ENCODE measurements around the gene ANKFY1.
"Not testable (repeated sequence)": the region's sequence is repeated elsewhere in the genome, so short reads cannot be mapped to it uniquely, and the experiment has no call there.

Gene ANKFY1

GRCh38 chr17:4255271-4255670 is 8.5 kb downstream of the ANKFY1 start:
- DNase-seq, result not testable (repeated sequence)

DNA sequence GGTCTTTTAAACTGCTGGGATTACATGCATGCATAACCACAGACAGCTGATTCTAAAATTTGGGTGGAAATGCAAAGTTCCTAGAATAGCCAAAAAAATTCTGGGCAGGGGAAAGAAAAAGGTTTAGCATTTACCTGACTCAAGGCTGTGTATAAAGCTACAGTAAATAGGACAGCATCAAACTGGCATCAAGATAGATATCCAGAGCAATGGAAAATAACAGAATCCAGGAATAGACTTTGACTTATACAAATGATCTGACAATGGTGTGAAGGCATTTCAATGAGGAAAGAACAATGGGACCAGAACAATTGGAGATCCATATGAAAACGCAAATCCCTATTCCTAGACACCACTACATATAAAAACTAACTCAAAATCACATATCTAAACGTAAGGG is 12.9 kb downstream of the ANKFY1 start:
- DNase-seq, result no peak

- DNase-seq, result peak; percentile 11
These were observed 14.2 kb downstream of the ANKFY1 start for GRCh38 chr17:4249452-4250029.

DNA sequence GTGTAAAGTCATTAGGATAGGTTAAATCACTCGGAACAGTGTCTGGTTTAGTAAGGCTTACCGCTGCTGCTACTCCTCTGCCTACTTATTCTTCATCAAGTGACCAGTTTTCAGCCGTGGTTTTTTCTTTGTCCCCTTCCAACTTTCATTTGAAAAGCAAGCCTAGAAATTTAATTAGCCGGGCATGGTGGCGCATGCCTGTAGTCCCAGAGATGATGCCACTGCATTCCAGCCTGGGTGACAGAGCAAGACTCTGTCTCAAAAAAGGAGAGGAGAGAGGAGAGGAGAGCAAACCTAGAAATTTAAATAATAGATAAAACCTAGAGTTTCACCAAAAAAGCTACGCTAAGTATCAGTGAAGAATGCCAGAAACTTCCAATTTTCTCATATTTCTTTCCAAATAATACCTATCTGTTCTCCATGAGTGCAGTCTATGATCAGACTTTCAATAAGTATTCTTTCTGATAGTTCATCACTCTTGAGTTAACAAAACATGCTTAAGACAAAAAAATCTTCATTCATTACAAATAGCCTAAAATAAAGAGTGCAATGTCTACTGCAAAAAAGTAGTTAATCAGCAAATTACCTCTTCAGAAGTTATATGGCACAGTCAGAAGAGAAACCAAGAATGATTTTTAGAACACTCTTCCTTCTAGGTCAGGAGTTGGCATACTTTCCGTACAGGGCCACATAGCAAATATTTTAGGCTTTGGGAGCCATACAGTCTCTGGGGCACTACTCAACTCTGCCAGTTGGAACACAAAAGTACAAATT is 15.1 kb downstream of the ANKFY1 start:
- DNase-seq, result no peak

DNA sequence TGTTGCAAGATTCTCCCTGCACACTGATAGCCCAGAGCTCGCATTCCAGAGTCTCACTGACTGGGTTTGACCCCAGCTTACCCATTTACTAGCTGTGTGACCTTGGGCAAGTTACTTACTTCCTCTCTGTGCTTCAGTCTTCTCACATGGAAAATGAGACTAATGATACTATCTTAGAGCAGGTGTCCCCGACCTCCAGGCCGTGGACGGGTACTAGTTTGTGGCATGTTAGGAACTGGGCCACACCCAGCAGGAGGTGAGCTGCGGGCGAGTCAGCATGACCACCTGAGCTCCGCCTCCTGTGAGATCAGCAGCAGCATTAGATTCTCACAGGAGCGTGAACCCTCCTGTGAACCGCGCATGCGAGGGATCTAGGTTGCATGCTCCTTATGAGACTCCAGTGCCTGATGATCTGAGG is 15.8 kb downstream of the ANKFY1 start:
- DNase-seq, result no peak

DNA sequence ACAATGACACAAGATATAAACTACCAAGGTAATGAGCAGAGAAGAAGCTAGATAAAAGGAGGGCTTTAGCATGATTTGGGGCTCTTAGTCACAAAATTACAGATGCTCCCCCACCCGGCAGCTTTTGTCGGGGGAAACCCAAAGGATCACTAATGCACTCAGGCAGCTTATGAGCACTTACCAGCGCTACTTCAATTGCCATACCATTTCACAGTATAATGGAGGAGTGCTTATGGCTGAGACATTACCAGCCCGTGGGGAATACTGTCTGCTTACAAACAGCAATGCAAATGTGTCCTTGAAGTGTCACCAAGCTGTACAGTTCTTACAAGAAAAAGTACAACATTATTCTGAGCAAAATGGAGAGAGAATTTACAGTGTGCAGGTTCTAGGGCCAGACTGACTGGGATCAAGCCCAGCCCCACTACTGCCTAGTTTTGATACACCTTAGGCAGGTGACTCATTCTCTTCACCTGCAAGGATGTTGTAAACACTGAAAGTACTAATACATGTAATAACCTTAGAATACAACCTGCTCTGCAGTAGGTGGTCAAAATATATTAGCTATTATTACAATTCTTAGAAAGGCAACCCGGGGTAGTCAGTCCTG is 16.3 kb downstream of the ANKFY1 start:
- no peak for DNase-seq

GRCh38 chr17:4246674-4247073 is 17.1 kb downstream of the ANKFY1 start:
- DNase-seq, result no peak

DNA sequence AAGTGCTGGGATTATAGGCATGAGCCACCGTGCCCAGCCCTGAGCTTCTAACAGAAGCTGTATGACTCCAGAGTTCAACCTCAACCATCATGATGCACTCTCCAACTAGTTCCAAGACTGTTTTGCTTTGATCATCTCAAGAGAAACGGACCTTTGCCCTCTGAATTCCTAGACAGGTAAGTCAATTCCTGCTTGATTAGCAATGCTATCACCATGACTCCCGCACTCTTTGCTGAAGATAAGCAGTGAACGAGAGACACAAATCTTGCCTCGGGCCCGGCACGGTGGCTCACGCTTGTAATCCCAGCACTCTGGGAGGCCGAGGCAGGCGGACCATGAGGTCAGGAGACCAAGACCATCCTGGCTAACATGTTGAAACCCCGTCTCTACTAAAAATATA is 22.2 kb downstream of the ANKFY1 start:
- no peak for DNase-seq

DNA sequence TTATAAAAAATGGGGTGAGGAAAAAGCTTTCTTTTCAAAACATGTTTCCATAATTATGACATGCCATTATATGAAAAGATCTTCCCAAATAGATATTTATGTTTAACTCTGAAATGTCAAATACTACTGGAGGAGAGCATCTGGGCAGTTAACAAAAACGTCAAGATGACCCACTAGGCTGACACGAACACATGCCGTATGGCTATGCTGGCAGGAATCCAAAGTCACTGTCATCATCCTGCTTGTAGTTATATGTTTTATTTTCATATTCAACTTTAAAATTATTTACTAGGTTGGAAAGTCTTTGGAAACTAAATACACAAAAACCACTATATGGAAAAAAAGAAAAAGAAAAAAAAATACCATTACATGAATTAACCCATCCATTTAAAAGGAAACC is 27.3 kb downstream of the ANKFY1 start:
- no peak for DNase-seq

GRCh38 chr17:4235372-4236279 is 28.2 kb downstream of the ANKFY1 start:
- no peak for DNase-seq

DNA sequence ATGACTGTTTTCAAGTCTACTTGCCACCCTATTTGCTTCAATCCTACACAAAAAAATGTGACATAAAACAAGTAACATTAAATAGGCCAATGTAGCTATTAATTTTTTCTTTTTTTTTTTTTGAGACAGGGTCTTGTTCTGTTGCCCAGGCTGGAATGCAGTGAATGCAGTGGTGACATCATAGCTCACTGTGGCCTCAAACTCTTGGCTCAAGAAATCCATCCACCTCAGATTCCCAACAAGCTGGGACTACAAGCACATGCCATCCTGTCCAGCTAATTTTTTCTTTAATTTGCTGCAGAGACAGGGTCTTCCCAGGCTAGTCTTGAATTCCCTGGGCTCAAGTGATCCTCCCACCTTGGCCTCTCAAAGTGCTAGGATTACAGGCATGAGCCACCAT is 29.4 kb downstream of the ANKFY1 start:
- no peak for DNase-seq

GRCh38 chr17:4233668-4234258 is 30.0 kb downstream of the ANKFY1 start:
- no peak for DNase-seq

DNA sequence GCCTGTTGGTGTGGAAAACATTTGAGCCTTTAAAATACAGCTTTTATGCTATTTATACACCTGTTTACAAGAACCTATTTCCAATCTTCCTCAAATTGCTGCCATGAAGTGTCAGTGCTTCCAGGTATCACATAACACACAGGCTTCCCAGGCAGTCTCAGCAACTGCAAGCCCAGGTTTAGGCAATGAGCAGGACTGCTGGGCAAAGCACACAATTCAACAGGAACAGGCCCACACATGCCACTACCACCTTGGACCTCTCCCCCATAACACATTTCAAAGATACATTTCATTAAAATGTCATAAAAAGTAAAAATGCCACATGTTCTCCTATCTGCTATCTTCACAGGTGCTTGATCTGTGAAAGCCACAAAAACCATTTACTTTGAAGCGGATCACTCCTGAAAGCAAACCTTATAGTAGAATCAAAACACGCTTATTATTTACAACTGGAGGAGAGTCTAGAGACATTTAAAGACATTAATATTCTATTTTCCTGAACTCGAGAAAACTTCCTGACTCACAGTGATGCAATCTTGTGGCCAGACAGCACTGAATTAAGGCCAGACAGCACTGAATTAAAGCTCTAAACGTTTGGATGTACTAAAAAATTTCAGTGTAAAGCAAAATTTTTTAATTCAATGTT is 31.5 kb downstream of the ANKFY1 start:
- DNase-seq, result no peak

DNA sequence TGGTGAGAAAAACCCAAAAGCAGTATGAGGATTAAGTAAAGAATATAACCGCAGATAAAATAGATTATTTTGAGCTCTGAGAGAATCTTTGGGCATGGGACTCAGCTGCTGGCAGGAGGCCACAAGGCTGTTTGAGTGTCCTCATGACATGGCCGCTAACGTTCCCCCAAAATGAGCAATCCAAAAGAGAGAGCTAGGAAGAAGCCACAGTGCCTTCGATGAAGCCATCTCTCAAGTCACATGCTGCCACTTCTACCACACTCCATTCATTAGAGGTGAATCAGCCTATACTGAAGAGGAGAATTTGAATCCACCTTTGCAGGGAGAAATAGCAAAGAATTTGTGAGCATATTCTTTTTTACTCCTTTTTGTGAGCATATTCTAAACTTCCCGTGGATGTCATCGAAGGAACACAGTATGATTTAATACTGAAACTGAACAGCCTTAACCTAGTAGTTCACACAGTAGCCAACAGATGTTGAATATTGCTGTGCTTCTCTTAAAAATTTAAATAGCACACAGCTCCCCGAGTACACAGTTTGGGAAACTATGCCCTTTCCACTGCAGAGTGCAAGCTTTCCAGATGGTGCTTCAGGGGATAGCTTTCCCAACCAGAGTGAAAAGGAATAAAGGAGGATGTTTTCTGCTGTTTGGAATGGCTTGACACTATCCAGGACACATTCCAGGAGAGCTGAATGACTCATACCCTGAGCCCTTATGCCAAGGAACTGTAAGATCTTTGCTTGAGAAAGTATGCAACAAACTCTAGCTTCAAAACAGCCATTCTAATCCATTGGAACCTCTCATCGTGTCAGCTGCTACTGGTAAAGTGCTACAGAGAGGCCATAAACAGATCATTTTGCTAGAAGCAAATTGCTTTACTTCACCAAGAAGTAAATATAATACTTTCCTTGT is 33.9 kb downstream of the ANKFY1 start:
- DNase-seq, result no peak

DNA sequence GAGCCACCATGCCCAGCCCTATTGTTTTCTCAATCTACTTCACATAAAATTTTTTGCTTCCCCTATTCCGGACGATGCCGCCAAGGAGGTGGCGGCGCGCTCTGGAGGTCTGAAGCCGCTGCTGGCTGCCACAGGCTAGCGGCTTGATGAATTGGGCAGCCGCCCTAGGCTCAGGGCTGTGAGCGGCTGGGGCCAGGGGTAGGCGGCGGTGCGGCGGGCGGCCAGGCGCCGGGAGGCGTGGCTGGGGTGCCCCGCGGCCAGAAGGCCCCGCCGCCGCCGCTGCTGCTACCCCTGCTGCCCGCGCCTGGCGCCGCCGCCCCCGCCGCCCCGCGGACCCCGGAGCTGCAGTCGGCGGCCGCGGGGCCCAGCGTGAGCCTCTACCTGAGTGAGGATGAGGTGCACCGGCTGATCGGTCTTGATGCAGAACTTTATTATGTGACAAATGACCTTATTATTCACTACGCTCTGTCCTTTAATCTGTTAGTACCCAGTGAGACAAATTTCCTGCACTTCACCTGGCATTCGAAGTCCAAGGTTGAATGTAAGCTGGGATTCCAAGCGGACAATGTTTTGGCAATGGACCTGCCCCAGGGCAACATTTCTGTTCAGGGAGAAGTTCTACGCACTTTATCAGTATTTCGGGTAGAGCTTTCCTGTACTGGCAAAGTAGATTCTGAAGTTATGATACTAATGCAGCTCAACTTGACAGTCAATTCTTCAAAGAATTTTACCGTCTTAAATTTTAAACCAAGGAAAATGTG is 41.7 kb downstream of the ANKFY1 start:
- no peak for DNase-seq

DNA sequence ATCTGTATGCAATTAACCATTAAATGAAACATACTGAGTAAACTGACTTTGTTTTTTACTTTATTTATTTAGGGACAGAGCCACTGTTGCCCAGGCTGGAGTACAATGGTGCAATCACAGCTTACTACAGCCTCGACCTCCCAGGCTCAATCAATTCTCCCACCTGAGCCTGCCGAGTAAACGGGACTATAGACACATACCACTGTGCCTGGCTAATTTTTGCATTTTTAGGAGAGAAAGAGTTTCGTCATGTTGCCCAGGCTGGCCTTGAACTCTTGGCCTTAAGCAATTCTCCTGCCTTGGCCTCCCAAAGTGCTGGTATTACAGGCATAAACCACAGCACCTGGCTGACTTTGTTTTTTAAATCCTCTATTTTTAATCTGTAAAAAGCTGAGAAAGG is 42.6 kb downstream of the ANKFY1 start:
- DNase-seq, result no peak

- no peak for DNase-seq
These were observed 43.1 kb downstream of the ANKFY1 start for GRCh38 chr17:4220655-4221054.

DNA sequence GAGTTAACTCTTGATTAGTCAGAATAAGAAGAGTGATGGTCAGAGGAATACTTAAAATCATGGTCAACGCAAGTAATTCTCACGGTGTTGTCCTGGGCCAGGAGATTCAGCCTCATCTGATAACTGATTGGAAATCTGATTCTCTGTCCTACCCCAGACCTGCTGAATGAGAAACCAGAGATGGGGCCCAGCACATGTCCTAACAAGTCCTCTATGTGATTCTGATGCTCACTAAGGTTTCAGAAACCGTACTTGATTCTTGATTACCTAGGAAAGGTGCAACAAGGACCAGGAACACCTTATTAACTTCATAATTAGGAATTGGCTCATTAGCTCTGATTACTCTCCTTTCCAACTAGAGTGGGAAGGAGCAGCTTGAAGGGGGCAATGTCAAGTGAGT is 44.5 kb downstream of the ANKFY1 start:
- no peak for DNase-seq

DNA sequence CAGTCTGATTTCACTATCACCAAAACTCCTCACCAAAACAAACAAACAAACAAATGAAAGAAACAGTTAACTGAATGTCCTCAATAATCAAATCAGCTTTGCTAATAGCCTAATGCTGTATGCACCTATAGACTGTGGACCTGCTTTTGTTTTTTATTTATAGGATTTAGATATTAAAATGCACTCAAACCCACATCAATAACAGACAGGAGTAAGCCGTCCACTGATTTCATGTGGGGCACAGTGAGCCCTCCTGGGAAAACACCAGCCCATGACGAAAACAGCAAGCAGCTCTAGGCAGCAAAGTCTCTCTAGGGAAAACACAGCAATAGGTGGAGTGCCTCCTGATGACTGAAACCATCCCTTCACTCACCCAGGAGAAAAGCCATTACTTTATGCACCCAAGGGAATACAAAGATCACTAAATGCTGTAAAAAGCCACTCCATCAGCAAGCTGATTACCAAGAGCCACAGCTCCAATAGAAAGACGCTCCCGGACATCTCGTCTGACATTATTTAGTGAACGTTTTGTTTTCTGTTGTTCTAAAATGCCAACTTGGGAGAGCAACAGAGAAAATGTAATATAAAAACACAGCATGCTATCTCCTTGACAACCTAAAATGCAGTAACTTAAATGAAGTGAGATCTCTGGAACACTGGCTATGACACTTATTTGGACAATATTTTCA is 47.8 kb downstream of the ANKFY1 start:
- DNase-seq, result no peak

- no peak for DNase-seq
These were observed 49.6 kb downstream of the ANKFY1 start for GRCh38 chr17:4214157-4214556.

All from KG1 (cell line).